NCI-H2029 (cell line): Measurements from ENCODE around the gene SOWAHA.
A peak's percentile ranks its signal among the peaks of the same experiment; 100 is the strongest.

ENCODE experiments used
- DNase-seq: peaks from one replicate; lab custom pipeline; 2025; lab: John Stamatoyannopoulos, UW

Gene SOWAHA

GRCh38 chr5:132827943-132828673 is 15.0 kb downstream of the SOWAHA start:
- DNase-seq, result no peak

- no peak for DNase-seq
Measured at GRCh38 chr5:132828846-132829494, 15.9 kb downstream of the SOWAHA start.

GRCh38 chr5:132829742-132830435 is 16.8 kb downstream of the SOWAHA start:
- peak; percentile 48 for DNase-seq

GRCh38 chr5:132830436-132831094 is 17.5 kb downstream of the SOWAHA start, which contains the start of gene SHROOM1:
Gene SHROOM1, minus strand, starts transcription at chr5:132830647. Its CDS starts 4,507 bp downstream, at chr5:132826140.
- peak; percentile 43 for DNase-seq

GRCh38 chr5:132831095-132831860 is 18.2 kb downstream of the SOWAHA start:
- no peak for DNase-seq

- no peak for DNase-seq
Measured at GRCh38 chr5:132832612-132833011, 19.5 kb downstream of the SOWAHA start.

GRCh38 chr5:132834057-132834456 is 21.0 kb downstream of the SOWAHA start:
- DNase-seq, result no peak

- no peak for DNase-seq
Measured at GRCh38 chr5:132836852-132837251, 23.8 kb downstream of the SOWAHA start.

GRCh38 chr5:132837868-132838267 is 24.8 kb downstream of the SOWAHA start:
- peak; percentile 20 for DNase-seq

- DNase-seq, result no peak
Measured at GRCh38 chr5:132838516-132839282, 25.6 kb downstream of the SOWAHA start.

GRCh38 chr5:132839426-132840301 is 26.6 kb downstream of the SOWAHA start:
- no peak for DNase-seq

- DNase-seq, result no peak
Measured at GRCh38 chr5:132840313-132840712, 27.2 kb downstream of the SOWAHA start.

GRCh38 chr5:132840896-132841295 is 27.8 kb downstream of the SOWAHA start:
- DNase-seq, result no peak

GRCh38 chr5:132841305-132841704 is 28.2 kb downstream of the SOWAHA start:
- DNase-seq, result no peak

- DNase-seq, result no peak
Measured at GRCh38 chr5:132848270-132848669, 35.2 kb downstream of the SOWAHA start.

- no peak for DNase-seq
Measured at GRCh38 chr5:132849347-132849746, 36.2 kb downstream of the SOWAHA start.

GRCh38 chr5:132850066-132850465 is 37.0 kb downstream of the SOWAHA start:
- no peak for DNase-seq

GRCh38 chr5:132853323-132853722 is 40.2 kb downstream of the SOWAHA start:
- DNase-seq, result peak; percentile 30

GRCh38 chr5:132853790-132854189 is 40.7 kb downstream of the SOWAHA start:
- DNase-seq, result peak; percentile 25

- DNase-seq, result no peak
Measured at GRCh38 chr5:132854301-132854700, 41.2 kb downstream of the SOWAHA start.
